Left renal cortex interstitium (tissue), 4 donors: ENCODE data around the gene RAD50. TPM values are rescaled to one million over a fixed set of nuclear protein-coding genes. Genes with fewer than 3 reads are reported as not detected.
"Not testable (repeated sequence)": the region's sequence is repeated elsewhere in the genome, so short reads cannot be mapped to it uniquely, and the experiment has no call there.

ENCODE experiments used
- DNase-seq, 4 donors: peaks; one replicate each; pipeline ENCODE4 v3.0.0-alpha.2; 2013; ENCODE audit warnings: low read depth in 4 of 4, low spot score in 2 of 4, missing footprints in 1 of 4
- polyA plus RNA-seq, 4 donors: library from polyadenylated mRNA; unstranded; fragments of 120-200 nt; gene quantifications; one replicate each; pipeline ENCODE4 v1.2.1, GENCODE V29; 2013; ENCODE audit not compliant: insufficient read length in 4 of 4

RAD50 gene
- polyA plus RNA-seq, 4 donors = 43.4 to 50.8 (median 47.0) TPM

- no peak for DNase-seq
Measured at GRCh38 chr5:132627470-132627869, 70.7 kb downstream of the RAD50 start.

- no peak for DNase-seq
Measured at GRCh38 chr5:132628814-132629213, 72.0 kb downstream of the RAD50 start.

GRCh38 chr5:132629230-132629944, 72.6 kb downstream of the RAD50 start:
- no peak for DNase-seq

GRCh38 chr5:132633587-132633986, 76.8 kb downstream of the RAD50 start:
- not testable (repeated sequence) for DNase-seq

GRCh38 chr5:132635873-132636272, 79.1 kb downstream of the RAD50 start:
- no peak for DNase-seq

DNA sequence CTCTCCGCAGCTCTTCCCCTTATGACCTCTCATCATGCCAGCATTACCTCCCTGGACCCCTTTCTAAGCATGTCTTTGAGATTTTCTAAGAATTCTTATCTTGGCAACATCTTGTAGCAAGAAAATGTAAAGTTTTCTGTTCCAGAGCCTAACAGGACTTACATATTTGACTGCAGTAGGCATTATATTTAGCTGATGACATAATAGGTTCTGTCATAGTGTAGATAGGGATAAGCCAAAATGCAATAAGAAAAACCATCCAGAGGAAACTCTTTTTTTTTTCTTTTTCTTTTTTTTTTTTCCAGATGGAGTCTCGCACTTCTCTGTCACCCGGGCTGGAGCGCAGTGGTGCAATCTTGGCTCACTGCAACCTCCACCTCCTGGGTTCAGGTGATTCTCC, 80.5 kb downstream of the RAD50 start:
- no peak for DNase-seq

DNA sequence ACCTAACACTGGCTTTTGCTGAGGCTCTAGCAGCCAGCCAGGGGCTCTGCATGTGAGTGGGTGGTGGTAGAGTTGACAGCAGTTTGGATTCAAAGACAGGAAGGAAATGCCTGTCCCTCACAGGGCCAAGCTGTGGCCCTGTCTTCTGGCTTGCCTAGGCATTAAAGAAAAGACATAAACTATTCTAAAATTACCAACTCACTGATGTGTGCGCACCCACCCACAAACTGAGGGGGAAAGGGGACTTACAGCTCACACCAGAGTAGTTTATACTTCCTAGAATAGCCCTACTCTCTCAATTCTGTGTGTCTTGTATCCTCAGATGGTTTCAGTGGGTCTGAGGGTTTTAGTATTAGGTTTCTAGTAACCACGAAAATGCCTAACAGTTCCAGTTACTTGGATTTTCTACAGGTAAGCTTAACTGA, 82.9 kb downstream of the RAD50 start:
- no peak for DNase-seq

DNA sequence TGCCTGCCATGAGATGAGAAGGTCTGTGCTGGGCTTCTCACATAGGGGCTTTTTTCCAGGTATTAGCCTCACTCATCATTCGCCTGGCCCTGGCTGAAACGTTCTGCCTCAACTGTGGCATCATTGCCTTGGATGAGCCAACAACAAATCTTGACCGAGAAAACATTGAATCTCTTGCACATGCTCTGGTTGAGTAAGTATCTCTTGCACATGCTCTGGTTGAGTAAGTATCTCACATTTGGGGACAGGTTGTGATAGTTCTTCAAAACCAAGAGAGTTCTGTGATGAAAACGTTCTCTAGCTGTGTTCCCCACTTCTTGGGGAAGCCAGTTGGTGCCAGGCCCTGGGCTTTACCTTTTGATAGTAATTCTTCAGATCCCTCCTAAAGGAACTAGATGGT, 83.8 kb downstream of the RAD50 start:
- DNase-seq = no peak

- no peak for DNase-seq
Measured at GRCh38 chr5:132641241-132641723, 84.5 kb downstream of the RAD50 start.

DNA sequence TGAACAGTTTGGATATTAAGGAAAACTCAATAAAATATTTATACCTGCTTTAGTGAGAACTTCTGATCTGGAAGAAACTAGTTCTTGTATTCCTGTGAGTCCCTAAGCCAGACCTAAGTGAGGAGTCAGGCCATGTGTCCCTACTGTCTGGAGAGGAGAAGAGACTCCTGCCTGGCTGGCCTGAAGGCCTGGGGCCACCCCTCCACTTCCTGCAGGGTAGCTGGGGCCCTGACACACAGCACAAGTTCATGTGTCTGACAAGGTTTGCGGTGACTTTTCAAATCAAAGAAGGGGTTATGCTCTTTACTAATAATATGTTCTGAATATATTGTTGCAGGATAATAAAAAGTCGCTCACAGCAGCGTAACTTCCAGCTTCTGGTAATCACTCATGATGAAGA, 85.1 kb downstream of the RAD50 start:
- no peak for DNase-seq

- DNase-seq = no peak
Measured at GRCh38 chr5:132644177-132644576, 87.4 kb downstream of the RAD50 start.

DNA sequence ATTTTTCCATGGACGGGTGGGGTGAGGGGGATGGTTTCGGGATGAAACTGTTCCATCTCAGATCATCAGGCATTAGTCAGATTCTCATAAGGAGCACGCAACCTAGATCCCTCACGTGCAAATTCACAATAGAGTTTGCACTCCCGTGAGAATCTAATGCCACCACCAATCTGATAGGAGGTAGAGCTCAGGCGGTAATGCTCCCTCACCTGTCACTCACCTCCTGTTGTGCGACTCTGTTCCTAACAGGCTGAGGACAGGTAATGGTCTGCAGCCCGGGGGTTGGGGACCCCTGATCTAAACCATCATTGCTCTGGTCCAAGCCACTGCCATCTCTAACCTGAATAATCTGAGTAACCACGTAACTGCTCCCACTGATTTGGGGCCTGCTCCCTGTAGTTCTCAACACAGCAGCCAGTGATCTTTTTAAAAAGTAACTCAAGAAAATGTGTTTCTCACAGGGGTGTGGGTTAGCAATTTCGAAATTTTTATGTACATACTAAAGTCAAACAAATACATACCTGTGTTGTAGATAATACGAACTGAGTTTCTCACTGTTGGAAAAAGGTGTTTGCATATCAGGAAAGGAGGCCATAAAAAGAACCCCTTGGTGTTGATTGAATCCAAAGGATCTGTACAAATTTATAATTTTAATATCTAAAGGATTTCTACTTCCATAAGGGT, 89.9 kb downstream of the RAD50 start:
- DNase-seq = no peak

DNA sequence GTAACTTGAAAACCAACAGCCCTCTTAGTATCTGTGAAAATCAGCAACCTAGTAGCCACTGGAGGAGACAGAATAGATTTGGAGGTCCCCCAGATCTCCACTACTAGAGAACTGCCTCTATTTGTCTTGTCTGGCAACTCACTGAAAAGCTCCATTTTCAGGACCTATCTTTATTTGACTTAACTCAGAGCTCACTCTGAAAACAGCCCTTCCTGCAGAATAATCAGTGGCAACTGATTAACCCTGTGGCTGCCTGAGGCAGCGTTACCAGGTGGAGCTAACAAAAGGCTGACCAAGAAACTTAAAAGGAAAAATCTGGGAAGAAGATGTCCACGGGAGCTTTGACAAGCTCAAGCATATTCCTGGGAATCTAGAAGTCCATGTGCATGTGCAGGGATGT, 90.7 kb downstream of the RAD50 start:
- DNase-seq = no peak

DNA sequence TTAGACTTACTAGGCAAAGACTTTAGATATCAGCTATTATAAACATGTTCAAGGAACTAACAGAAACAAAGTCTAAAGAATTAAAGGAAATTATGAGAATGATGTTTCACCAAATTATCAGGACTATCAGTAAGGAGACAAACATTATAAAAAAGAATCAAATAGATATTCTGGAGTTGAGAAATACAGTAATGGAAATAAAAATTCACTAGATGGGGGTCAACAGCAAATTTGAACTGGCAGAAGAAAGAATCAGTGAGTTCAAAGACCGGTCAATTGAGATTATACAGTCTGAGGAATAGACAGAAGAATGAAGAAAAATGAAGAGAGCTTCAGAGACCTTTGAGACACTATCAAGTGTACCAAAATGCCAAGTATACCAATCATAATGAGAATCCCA, 91.6 kb downstream of the RAD50 start:
- no peak for DNase-seq

- DNase-seq = no peak
Measured at GRCh38 chr5:132651838-132652469, 95.2 kb downstream of the RAD50 start.

DNA sequence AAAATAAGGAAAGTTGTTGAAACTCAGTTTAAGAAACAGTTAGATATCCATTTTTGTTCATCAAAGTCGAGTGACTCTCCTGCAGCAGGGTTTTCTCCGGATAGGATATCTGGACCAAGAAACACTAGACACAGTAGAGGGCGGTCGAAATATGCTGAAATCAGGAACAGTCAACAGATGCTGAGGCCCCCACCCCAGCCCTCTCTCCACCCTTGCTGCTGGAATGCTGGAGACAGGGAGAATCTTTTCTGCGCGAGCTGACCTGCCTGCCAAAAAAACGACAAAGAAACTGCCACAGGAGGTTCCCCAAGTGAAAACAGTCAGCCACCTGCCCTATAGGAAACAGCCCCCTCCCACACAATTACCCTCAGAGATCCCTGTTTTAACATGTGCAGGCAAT, 96.9 kb downstream of the RAD50 start:
- DNase-seq = no peak

- DNase-seq = no peak
Measured at GRCh38 chr5:132655821-132656773, 99.3 kb downstream of the RAD50 start.

- no peak for DNase-seq
Measured at GRCh38 chr5:132656774-132657355, 100.1 kb downstream of the RAD50 start.

DNA sequence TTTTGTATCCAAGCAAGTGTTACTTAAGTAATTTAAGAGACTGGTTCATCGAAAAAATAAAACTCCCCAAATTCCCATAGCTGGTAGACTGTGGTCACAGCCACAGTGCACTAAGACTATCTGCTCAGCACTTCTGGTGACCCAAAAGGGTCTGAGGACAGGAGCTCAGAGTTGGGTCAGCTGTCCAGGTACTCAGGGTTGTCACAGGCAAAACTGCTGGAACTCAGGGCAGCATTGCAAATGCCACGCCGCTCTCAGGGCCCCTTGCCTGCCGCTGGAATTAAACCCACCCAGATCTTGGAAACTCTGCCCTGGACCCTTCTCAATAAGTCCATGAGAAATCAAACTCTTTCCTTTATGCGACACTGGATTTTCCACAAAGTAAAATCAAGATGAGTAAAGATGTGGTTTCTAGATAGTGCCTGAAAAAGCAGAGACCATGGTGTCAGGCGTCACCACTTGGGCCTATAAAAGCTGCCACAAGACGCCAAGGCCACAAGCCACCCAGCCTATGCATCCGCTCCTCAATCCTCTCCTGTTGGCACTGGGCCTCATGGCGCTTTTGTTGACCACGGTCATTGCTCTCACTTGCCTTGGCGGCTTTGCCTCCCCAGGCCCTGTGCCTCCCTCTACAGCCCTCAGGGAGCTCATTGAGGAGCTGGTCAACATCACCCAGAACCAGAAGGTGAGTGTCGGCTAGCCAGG, 101.1 kb downstream of the RAD50 start, which contains the start of gene IL13:
Gene IL13 (plus strand): TSS at position 498 of the 705 bp plus-strand sequence. CDS start 14 bp downstream, at position 512.
- no peak for DNase-seq
